HG02852 (cell line): ENCODE data around the gene MLXIPL.
"Not testable (repeated sequence)": the region's sequence is repeated elsewhere in the genome, so short reads cannot be mapped to it uniquely, and the experiment has no call there.

Experiments
- ATAC-seq: cut with Tn5 transposase; IDR thresholded peaks from one replicate; pipeline ENCODE4 v1.9.1; 2021; ENCODE audit warnings: mild to moderate bottlenecking, moderate library complexity; ENCODE audit not compliant: unreplicated experiment

The MLXIPL gene

GRCh38 chr7:73623798-73624668 is at the start of gene MLXIPL:
Gene MLXIPL (minus strand): TSS chr7:73624522. CDS start chr7:73624492, 30 bp downstream.
- ATAC-seq: no peak

GRCh38 chr7:73671857-73672445 is 47.6 kb upstream of the MLXIPL start:
- ATAC-seq: no peak

- no peak for ATAC-seq
Measured at GRCh38 chr7:73671322-73671661, 47.0 kb upstream of the MLXIPL start.

GRCh38 chr7:73669858-73670385 is 45.6 kb upstream of the MLXIPL start:
- ATAC-seq: no peak

GRCh38 chr7:73669288-73669701 is 45.0 kb upstream of the MLXIPL start:
- ATAC-seq: no peak

GRCh38 chr7:73668886-73669230 is 44.5 kb upstream of the MLXIPL start:
- no peak for ATAC-seq

GRCh38 chr7:73668103-73668885 is 44.0 kb upstream of the MLXIPL start:
- ATAC-seq: no peak

GRCh38 chr7:73667344-73668102 is 43.2 kb upstream of the MLXIPL start, which contains the start of gene VPS37D:
Gene VPS37D (plus strand): TSS chr7:73667831. CDS start chr7:73667959, 128 bp downstream.
- peak; percentile 95 for ATAC-seq

GRCh38 chr7:73663033-73663432 is 38.7 kb upstream of the MLXIPL start:
- ATAC-seq: no peak

- ATAC-seq: not testable (repeated sequence)
Measured at GRCh38 chr7:73660594-73660993, 36.3 kb upstream of the MLXIPL start.

GRCh38 chr7:73659983-73660382 is 35.7 kb upstream of the MLXIPL start:
- no peak for ATAC-seq

GRCh38 chr7:73655309-73655708 is 31.0 kb upstream of the MLXIPL start:
- ATAC-seq: not testable (repeated sequence)

- no peak for ATAC-seq
Measured at GRCh38 chr7:73652541-73652949, 28.2 kb upstream of the MLXIPL start.

GRCh38 chr7:73650524-73650923 is 26.2 kb upstream of the MLXIPL start:
- ATAC-seq: no peak

GRCh38 chr7:73649576-73649975 is 25.3 kb upstream of the MLXIPL start:
- no peak for ATAC-seq

- no peak for ATAC-seq
Measured at GRCh38 chr7:73648593-73649332, 24.4 kb upstream of the MLXIPL start.

- ATAC-seq: no peak
Measured at GRCh38 chr7:73647725-73648592, 23.6 kb upstream of the MLXIPL start.

- no peak for ATAC-seq
Measured at GRCh38 chr7:73646785-73647724, 22.7 kb upstream of the MLXIPL start.
